HAP-1 (cell line): ENCODE data around the gene M1AP.

Experiments used
- DNase-seq, 2 experiments: peaks; one replicate each; pipeline ENCODE4 v3.0.0-alpha.2; 2016 to 2020; ENCODE audit warnings: low spot score in 2 of 2
- H3K27me3 ChIP-seq: fragments of 250-450 bp; sonication (Bioruptor Pico); 2 replicates; pipeline ENCODE4 v1.5.1; 2020; ENCODE audit warnings: low read depth, mild to moderate bottlenecking, moderate library complexity
- H3K36me3 ChIP-seq: fragments of 250-450 bp; sonication (Bioruptor Pico); replicated peaks from 2 replicates; pipeline ENCODE4 v1.5.1; 2020; ENCODE audit warnings: mild to moderate bottlenecking
- H3K4me1 ChIP-seq: fragments of 250-450 bp; sonication (Bioruptor Pico); 2 replicates; pipeline ENCODE4 v1.5.1; 2020; ENCODE audit warnings: mild to moderate bottlenecking
- H3K4me3 ChIP-seq: fragments of 250-450 bp; sonication (Bioruptor Pico); 2 replicates; pipeline ENCODE4 v1.5.1; 2020; ENCODE audit warnings: mild to moderate bottlenecking, moderate library complexity
- H3K9me3 ChIP-seq: fragments of 250-450 bp; sonication (Bioruptor Pico); 2 replicates; pipeline ENCODE4 v1.5.1; 2020; ENCODE audit warnings: mild to moderate bottlenecking, moderate library complexity
- in situ Hi-C: fragments of 300-500 bp; cut with MboI; formaldehyde crosslinking; loops from 3 replicates; pipeline ENCODE4 v1.14.3; 2020; ENCODE audit warnings: low sequenced_read_pairs, inconsistent platforms, mixed read lengths

The M1AP gene

DNA sequence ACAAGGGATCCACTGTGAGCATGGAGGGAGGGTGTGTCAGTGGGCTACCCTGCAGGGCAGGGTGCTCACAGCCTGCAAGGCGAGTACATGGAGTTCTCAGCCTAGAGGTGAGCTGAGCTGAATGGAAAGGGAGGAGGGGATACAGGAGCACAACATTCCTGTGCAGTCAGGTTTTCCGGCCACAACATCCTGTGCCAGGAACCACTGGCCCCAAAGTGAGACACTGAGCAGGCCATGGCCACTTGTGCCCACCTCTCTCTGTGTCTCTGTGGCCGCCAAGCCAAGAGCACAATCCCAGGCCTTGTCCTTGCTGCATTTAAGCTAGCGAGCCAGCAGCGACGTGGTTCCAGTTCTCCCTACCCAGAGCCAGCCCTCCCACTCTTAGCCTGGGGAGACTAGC, 87.5 kb downstream of the M1AP start:
- H3K27me3 ChIP-seq = peaks cover 9% of the 10 kb centered on the region; the same call in 1 of the 2 replicates
- DNase-seq = no peak
- in situ Hi-C loops = no loop called here
- no peaks in the 10 kb centered on the region for H3K4me1 ChIP-seq
- no peaks in the 10 kb centered on the region for H3K9me3 ChIP-seq
- no peak overlapping the region for H3K4me3 ChIP-seq
- 0 out of 2 replicates have a peak, but pooled peaks cover 3% of the 10 kb centered on the region for H3K36me3 ChIP-seq

DNA sequence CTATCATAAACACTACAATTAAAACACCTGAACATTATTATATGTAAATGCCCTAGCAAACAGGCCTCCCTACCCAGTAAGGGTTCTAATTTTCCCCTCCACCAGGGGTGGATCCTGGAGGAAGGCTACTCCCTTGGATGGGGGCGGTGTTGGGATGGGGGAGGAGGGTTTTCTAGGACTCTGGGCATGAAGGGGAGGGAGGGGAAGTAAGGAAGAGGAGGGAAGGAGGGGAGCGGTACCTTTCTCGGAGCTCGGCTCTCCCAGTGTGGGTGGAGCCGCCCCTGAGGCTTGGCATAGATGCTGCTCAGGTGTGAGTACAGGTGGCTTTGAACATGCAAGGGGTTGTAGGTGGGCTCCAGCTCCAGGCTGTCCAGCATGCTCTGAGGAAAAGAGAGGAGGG, 88.2 kb downstream of the M1AP start:
- no peak overlapping the region for H3K4me3 ChIP-seq
- 0 out of 2 replicates have a peak, but pooled peaks cover 3% of the 10 kb centered on the region for H3K36me3 ChIP-seq
- in situ Hi-C loops = no loop called here
- peaks cover 9% of the 10 kb centered on the region; the same call in 1 of the 2 replicates for H3K27me3 ChIP-seq
- H3K4me1 ChIP-seq = no peaks in the 10 kb centered on the region
- H3K9me3 ChIP-seq = no peaks in the 10 kb centered on the region
- DNase-seq = no peak

DNA sequence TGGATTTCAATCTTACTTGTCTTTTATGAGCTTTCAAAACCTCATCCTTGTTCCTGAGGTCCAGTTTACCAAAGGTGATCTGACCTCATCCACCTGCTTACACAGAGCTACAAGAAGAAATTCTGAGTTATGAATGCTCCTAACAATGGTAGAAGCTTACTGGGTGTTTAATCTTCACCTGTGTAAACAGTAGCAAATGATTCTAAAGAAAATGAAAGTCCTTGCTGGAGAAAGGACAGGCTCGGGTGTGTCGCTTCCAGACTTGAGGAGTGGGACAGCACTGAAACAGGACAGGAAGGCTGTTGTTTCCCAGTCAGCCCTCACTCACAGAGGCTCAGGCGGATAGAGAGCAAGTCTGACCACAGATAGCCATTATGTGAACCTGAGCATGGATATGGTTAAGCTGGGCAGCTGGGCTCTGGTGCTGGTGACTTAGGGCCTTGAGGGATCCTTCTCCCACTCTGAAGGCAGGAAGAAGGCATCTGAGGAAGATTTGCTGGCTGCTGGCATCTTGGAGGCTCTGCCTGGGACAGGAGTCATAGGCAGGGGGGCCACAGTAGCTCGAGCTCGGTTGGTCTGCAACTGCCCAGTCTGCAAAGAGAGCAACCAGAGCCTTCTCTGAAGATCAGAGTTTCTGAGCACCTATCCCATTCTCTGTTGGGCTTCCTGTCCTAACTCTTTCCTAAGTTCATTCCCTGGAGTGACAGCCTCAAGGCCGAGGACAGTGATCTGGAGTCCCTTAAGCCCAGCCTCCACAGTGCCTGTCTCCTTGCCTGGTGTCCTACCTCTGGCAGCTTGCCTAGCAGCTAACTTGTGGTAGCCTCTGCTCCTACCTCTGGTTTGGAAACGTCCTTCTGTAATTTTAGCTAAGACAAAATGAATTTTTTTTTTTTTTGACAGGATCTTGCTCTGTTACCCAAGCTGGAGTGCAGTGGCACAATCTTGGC, 89.6 kb downstream of the M1AP start:
- H3K4me3 ChIP-seq = no peak overlapping the region
- in situ Hi-C loops = no loop called here
- DNase-seq = no peak
- H3K4me1 ChIP-seq = peaks cover 2% of the 10 kb centered on the region
- H3K36me3 ChIP-seq = 0 out of 2 replicates have a peak, but pooled peaks cover 3% of the 10 kb centered on the region
- peaks cover 9% of the 10 kb centered on the region; the same call in 1 of the 2 replicates for H3K27me3 ChIP-seq
- no peaks in the 10 kb centered on the region for H3K9me3 ChIP-seq

GRCh38 chr2:74556831-74557370, 91.2 kb downstream of the M1AP start:
- in situ Hi-C loops = no loop called here
- Histone ChIP-seq H3K36me3 (0 out of 2 replicates have a peak, but pooled peaks cover 3% of the 10 kb centered on the region), H3K9me3 (no peaks in the 10 kb centered on the region), H3K4me1 (peaks cover 11% of the 10 kb centered on the region), H3K27me3 (peaks cover 9% of the 10 kb centered on the region; the same call in 1 of the 2 replicates), H3K4me3 (no peak overlapping the region)
- DNase-seq = no peak

GRCh38 chr2:74556159-74556558, 92.0 kb downstream of the M1AP start:
- in situ Hi-C loops = no loop called here
- H3K9me3 ChIP-seq = no peaks in the 10 kb centered on the region
- H3K4me3 ChIP-seq = no peak overlapping the region
- DNase-seq = no peak
- 0 out of 2 replicates have a peak, but pooled peaks cover 3% of the 10 kb centered on the region for H3K36me3 ChIP-seq
- peaks cover 3% of the 10 kb centered on the region; the same call in 1 of the 2 replicates for H3K27me3 ChIP-seq
- H3K4me1 ChIP-seq = peaks cover 11% of the 10 kb centered on the region

DNA sequence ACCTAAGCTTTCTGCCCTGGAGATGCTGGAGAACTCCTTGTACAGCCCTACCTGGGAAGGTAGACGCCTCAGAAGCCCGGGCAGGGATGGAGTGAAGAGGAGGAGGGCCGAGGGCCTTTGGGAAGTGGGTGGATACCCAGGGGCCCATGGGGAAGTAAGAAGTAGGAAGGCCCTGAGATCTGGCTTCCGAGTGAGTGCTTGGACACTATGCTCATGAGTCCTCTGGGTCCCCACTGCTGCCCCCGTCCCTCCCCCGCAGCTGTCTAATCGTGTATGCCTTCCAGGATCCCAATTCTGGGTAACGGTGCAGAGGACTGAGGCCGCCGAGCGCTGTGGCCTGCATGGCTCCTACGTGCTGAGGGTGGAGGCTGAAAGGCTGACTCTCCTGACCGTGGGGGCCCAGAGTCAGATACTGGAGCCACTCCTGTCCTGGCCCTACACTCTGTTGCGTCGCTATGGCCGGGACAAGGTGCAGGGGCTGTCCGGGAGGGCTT, 92.5 kb downstream of the M1AP start:
- Histone ChIP-seq H3K27me3 (0 out of 2 replicates have a peak, but pooled peaks cover 2% of the 10 kb centered on the region), H3K4me3 (peak overlapping the region; percentile 89)

GRCh38 chr2:74554820-74555531, 93.2 kb downstream of the M1AP start:
- in situ Hi-C loops = no loop called here
- H3K36me3 ChIP-seq = 0 out of 2 replicates have a peak, but pooled peaks cover 3% of the 10 kb centered on the region

More for the DNA sequence above, 92.5 kb downstream of the M1AP start:
- Histone ChIP-seq H3K9me3 (no peaks in the 10 kb centered on the region), H3K4me1 (peaks cover 11% of the 10 kb centered on the region), H3K36me3 (0 out of 2 replicates have a peak, but pooled peaks cover 3% of the 10 kb centered on the region)
- in situ Hi-C loops = no loop called here
- DNase-seq = no peak

GRCh38 chr2:74553892-74554819, 94.0 kb downstream of the M1AP start, which contains the start of the genes DOK1 and LOXL3:
DOK1 (plus strand) TSS chr2:74554720; CDS start chr2:74554755, 35 bp downstream.
LOXL3 (minus strand) TSS chr2:74553942; CDS start chr2:74552634, 1,308 bp downstream.
- Histone ChIP-seq H3K4me1 (peaks cover 22% of the 10 kb centered on the region), H3K36me3 (0 out of 2 replicates have a peak, but pooled peaks cover 3% of the 10 kb centered on the region), H3K27me3 (no peaks in the 10 kb centered on the region), H3K9me3 (no peaks in the 10 kb centered on the region), H3K4me3 (peak within 1 kb of the TSS; percentile 89)
- in situ Hi-C loops = no loop called here
- DNase-seq = peak; percentile 77 to 91

More at GRCh38 chr2:74554820-74555531, 93.2 kb downstream of the M1AP start:
- Histone ChIP-seq H3K9me3 (no peaks in the 10 kb centered on the region), H3K27me3 (no peaks in the 10 kb centered on the region), H3K4me3 (peak overlapping the region; percentile 89), H3K4me1 (peaks cover 18% of the 10 kb centered on the region)
- DNase-seq = peak; percentile 59 to 76

DNA sequence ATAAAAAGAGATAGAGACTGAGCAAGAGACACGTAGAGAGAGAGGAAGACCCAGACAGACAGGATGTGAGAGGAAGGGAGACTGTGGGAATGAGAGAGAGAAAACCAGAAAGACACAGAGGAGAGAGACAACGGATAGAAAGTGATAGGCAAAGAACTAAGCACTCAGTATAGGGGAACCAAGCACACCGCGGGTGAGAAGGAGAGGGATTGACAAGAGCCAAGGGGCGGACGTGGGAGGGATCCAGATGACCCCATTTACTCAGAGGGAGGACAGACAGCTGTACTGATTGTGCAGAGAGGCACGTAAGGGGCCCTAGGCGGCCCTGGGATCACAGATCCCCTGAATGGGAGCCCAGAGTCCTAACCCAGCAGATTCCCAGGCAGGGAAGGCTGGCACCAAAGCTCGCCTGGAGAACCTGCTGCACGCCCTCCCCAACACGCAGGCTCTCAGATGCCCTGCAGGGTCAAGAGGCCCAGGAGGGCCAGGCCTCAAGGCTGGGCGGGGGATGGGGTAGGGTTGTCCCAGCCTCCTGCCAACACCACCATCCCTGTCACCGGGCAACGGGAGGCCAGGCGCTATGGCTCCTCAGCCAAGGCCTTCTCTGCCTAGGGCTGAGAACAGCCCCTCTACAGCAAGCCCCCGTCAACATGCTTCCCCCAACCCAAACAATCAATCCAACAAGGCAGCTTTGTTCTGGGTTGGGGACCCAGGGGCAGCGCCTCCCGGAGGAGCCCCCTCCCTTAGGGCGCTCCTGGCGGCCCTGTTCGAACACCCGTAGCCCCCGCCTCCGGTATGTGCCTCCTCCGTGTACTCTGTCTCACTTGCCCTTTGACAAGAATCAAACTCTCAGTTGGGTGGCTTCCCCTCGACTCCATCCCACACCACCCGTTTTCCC, 95.0 kb downstream of the M1AP start:
- H3K27me3 ChIP-seq = no peaks in the 10 kb centered on the region
- peaks cover 24% of the 10 kb centered on the region for H3K4me1 ChIP-seq
- peak overlapping the region; percentile 89 for H3K4me3 ChIP-seq
- no peaks in the 10 kb centered on the region for H3K9me3 ChIP-seq
- DNase-seq = peak in 1 of 2 experiments; percentile 45
- H3K36me3 ChIP-seq = 0 out of 2 replicates have a peak, but pooled peaks cover 3% of the 10 kb centered on the region
- in situ Hi-C loops = no loop called here

DNA sequence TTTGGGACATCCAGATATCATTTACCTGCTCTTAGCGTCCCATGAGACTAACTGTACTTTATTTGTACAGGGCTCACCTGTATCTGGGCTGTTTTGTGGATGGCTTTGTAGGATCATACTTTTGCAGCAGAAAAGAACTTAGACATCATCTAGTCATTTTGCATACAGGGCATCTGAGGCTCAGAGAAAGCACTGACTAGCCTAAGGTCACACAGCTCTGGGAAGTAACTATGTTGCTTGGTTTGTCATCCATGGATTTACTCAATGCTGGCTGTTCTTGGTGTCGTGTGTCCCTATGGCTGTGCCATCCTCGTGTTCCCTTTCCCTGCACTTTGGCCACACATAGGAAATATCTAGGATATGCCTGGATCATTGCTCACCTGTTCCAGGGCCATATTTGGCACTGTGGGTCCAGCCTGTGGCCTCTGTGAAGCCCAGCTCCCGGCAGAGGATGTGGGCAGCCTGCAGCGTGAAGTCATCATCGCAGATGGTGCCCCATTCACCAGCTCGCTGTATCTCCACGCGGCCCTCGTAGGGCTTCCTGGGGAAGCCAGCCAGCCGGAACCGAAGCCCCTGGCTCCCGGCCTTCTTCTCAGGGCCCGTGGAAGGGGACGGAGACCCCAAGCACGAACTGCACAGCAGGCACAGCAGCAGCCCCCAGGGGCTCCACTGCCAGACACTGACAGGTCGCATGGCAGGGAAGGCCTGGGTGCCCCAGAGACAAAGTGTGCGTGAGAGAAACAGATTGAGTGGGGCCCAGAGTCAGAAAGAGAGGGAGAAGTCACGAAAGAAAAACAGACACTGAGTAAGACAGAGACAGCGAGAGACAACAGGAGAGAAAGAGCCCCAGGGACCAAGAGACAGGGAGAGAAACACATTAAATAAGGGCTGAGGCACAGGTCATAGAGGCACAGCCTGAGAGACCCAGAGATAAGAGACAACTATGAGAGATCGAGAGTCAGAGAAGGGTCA, 95.9 kb downstream of the M1AP start:
- H3K9me3 ChIP-seq = no peaks in the 10 kb centered on the region
- in situ Hi-C loops = no loop called here
- peaks cover 24% of the 10 kb centered on the region for H3K4me1 ChIP-seq
- no peak overlapping the region for H3K4me3 ChIP-seq
- H3K27me3 ChIP-seq = no peaks in the 10 kb centered on the region
- DNase-seq = no peak
- 0 out of 2 replicates have a peak, but pooled peaks cover 3% of the 10 kb centered on the region for H3K36me3 ChIP-seq

- Histone ChIP-seq H3K4me3 (no peak overlapping the region), H3K9me3 (no peaks in the 10 kb centered on the region), H3K36me3 (0 out of 2 replicates have a peak, but pooled peaks cover 1% of the 10 kb centered on the region), H3K27me3 (no peaks in the 10 kb centered on the region), H3K4me1 (peaks cover 24% of the 10 kb centered on the region)
- no peak for DNase-seq
- in situ Hi-C loops = no loop called here
Observed at GRCh38 chr2:74551530-74551929, 96.6 kb downstream of the M1AP start.
